ENCODE data around the gene RBM34. TPM values are rescaled to one million over a fixed set of nuclear protein-coding genes. Genes with fewer than 3 reads are reported as not detected.

The RBM34 gene
- 63.6 to 80.7 TPM (median 71.8 TPM) in 5 replicates for total RNA-seq (2022; extraction: Qiagen RNA extraction)

GRCh38 chr1:235160957-235161684, at the start of gene RBM34:
TSS of gene RBM34 (minus strand) at chr1:235161250. CDS start at chr1:235161226, 24 bp downstream.

GRCh38 chr1:235128456-235129328, 32.4 kb downstream of the RBM34 start, which contains the start of gene TOMM20:
TSS of gene TOMM20 (minus strand) at chr1:235128837. CDS start at chr1:235128715, 122 bp downstream.

Other genes with a start within 250 kb of the RBM34 start
- 97.7 to 114 TPM (median 104 TPM) in 5 replicates for gene TOMM20, start 32.4 kb downstream of the RBM34 start, total RNA-seq (2022; extraction: Qiagen RNA extraction)
- gene ARID4B, start 166.9 kb upstream of the RBM34 start, total RNA-seq (2022; extraction: Qiagen RNA extraction): 12.0 to 18.6 TPM (median 15.6 TPM) in 5 replicates
- gene GGPS1, start 167.3 kb upstream of the RBM34 start, total RNA-seq (2022; extraction: Qiagen RNA extraction): 19.4 to 25.4 TPM (median 20.3 TPM) in 5 replicates
- 39.8 to 47.9 TPM (median 41.4 TPM) in 5 replicates for gene TBCE, start 206.2 kb upstream of the RBM34 start, total RNA-seq (2022; extraction: Qiagen RNA extraction)